Endothelial cell of umbilical vein (primary cell): ENCODE data around the gene ODF2L. TPM values are rescaled to one million over a fixed set of nuclear protein-coding genes. Genes with fewer than 3 reads are reported as not detected.

Experiments used
- BruUV-seq: library from RNA; stranded (reverse); fragments of 400-500 nt; replicated peaks from 2 replicates; lab custom pipeline; 2021; lab: Mats Ljungman, UMichigan
- CTCF ChIA-PET: fragments of 300-600, 350-600 bp; sonication (Branson Sonifier 250); formaldehyde crosslinking; loops from one replicate; lab custom pipeline; 2021; ENCODE audit warnings: antibody characterized with exemption, inconsistent platforms; lab: Charles Lee
- POLR2A ChIA-PET: fragments of 300-600, 350-600 bp; sonication (Branson Sonifier 250); formaldehyde crosslinking; loops from one replicate; lab custom pipeline; 2021; ENCODE audit warnings: antibody characterized with exemption, inconsistent platforms; lab: Charles Lee
- DNase-seq: peaks from one replicate; pipeline ENCODE4 v3.0.0-alpha.2; 2011; ENCODE audit warnings: low read depth, low spot score
- FAIRE-seq: peaks from 2 replicates; lab custom pipeline; 2011; peaks lifted over from hg19 to GRCh38; lab: Jason Lieb, UNC
- H2AFZ ChIP-seq: 2 replicates; pipeline ENCODE4 v1.6.0; 2012; ENCODE audit warnings: low read depth, low read length, control low read depth, inconsistent platforms
- H3K27ac ChIP-seq: 2 replicates; pipeline ENCODE4 v1.5.1; 2011; ENCODE audit warnings: low read depth, mild to moderate bottlenecking, control low read depth, low read length, moderate library complexity; ENCODE audit not compliant: insufficient read depth
- H3K27me3 ChIP-seq, 2 experiments: 2 replicates each; pipeline versions ENCODE4 v1.6.0 to v1.6.1; 2011; ENCODE audit warnings: low read length in 2 of 2, mixed read lengths in 1 of 2; ENCODE audit not compliant: control insufficient read depth in 2 of 2, insufficient read depth in 2 of 2
- H3K36me3 ChIP-seq, 2 experiments: 2 replicates in 1 of 2; 3 replicates in 1 of 2; pipeline ENCODE4 v1.5.1; 2011; ENCODE audit warnings: low read length in 2 of 2, mild to moderate bottlenecking in 1 of 2, moderate library complexity in 1 of 2; ENCODE audit not compliant: control insufficient read depth in 2 of 2, insufficient read depth in 2 of 2; ENCODE audit errors: extremely low read depth in 1 of 2
- H3K4me1 ChIP-seq: 3 replicates; pipeline ENCODE4 v1.5.1; 2011; ENCODE audit warnings: mild to moderate bottlenecking, low read length; ENCODE audit not compliant: control insufficient read depth, insufficient read depth; ENCODE audit errors: extremely low read depth
- H3K4me2 ChIP-seq: 2 replicates; pipeline ENCODE4 v1.6.1; 2011; ENCODE audit warnings: low read length, control low read depth, mixed read lengths; ENCODE audit not compliant: insufficient read depth
- H3K4me3 ChIP-seq, 3 experiments: fragments of 200-600 bp in 1 of 3; sonication (generic), shearing (Covaris generic) in 1 of 3; replicated peaks in 1 of 3; 2 replicates each; pipeline ENCODE4 v1.5.1; 2011 to 2016; ENCODE audit warnings: control low read depth in 3 of 3, low read length in 3 of 3, mild to moderate bottlenecking in 2 of 3, inconsistent platforms in 1 of 3, low read depth in 1 of 3, moderate library complexity in 1 of 3; ENCODE audit not compliant: insufficient read depth in 1 of 3
- H3K79me2 ChIP-seq: 2 replicates; pipeline ENCODE4 v1.6.0; 2012; ENCODE audit warnings: low read length, inconsistent platforms; ENCODE audit not compliant: control insufficient read depth, insufficient read depth
- H3K9ac ChIP-seq: replicated peaks from 2 replicates; pipeline ENCODE3; 2011; ENCODE audit warnings: low read length, control low read depth; ENCODE audit not compliant: insufficient read depth; ENCODE audit errors: extremely low read depth
- H3K9me1 ChIP-seq: replicated peaks from 3 replicates; pipeline ENCODE4 v1.6.0; 2011; ENCODE audit warnings: mild to moderate bottlenecking, low read length; ENCODE audit not compliant: control insufficient read depth, insufficient read depth; ENCODE audit errors: extremely low read depth
- H3K9me3 ChIP-seq: replicated peaks from 2 replicates; pipeline ENCODE4 v1.5.1; 2012; ENCODE audit warnings: low read length, inconsistent platforms; ENCODE audit not compliant: control insufficient read depth, insufficient read depth
- H4K20me1 ChIP-seq: replicated peaks from 2 replicates; pipeline ENCODE3; 2011; ENCODE audit warnings: mild to moderate bottlenecking, low read length; ENCODE audit not compliant: control insufficient read depth, insufficient read depth; ENCODE audit errors: extremely low read depth
- CTCF ChIP-seq, 2 donors: IDR thresholded peaks; 1 replicate in 1 of 2; 2 replicates in 1 of 2; pipeline ENCODE4 v1.5.1; 2011; ENCODE audit warnings: low read length in 2 of 2, mild to moderate bottlenecking in 2 of 2, moderate library complexity in 2 of 2, control low read depth in 1 of 2, inconsistent platforms in 1 of 2, low read depth in 1 of 2; ENCODE audit not compliant: insufficient read depth in 1 of 2; ENCODE audit errors: extremely low read depth in 1 of 2
- EZH2 ChIP-seq: IDR thresholded peaks from 2 replicates; pipeline ENCODE4 v1.6.1; 2012; ENCODE audit warnings: borderline replicate concordance, low read depth, mild to moderate bottlenecking, moderate library complexity, low read length, inconsistent platforms; ENCODE audit not compliant: severe bottlenecking
- FOS ChIP-seq: IDR thresholded peaks from 2 replicates; pipeline ENCODE4 v1.6.1; 2011; ENCODE audit warnings: mild to moderate bottlenecking, low read length, moderate library complexity, borderline replicate concordance; ENCODE audit not compliant: insufficient read depth
- GATA2 ChIP-seq: IDR thresholded peaks from 2 replicates; pipeline ENCODE4 v1.7.0; 2011; ENCODE audit warnings: low read depth, mild to moderate bottlenecking, moderate library complexity, mixed read lengths, low read length; ENCODE audit not compliant: insufficient read length, insufficient read depth
- JUN ChIP-seq: IDR thresholded peaks from 2 replicates; pipeline ENCODE4 v1.6.1; 2011; ENCODE audit warnings: borderline replicate concordance, low read depth; ENCODE audit not compliant: insufficient read length, insufficient read depth
- MAX ChIP-seq: IDR thresholded peaks from 2 replicates; pipeline ENCODE4 v1.6.1; 2011; ENCODE audit not compliant: insufficient read depth, insufficient read length
- MYC ChIP-seq: IDR thresholded peaks from one replicate; pipeline ENCODE4 v1.6.1; 2011; ENCODE audit warnings: mild to moderate bottlenecking, low read depth, low read length
- POLR2A ChIP-seq: IDR thresholded peaks from 2 replicates; pipeline ENCODE4 v1.6.1; 2012; ENCODE audit warnings: low read depth, mild to moderate bottlenecking, control low read depth, low read length
- POLR2AphosphoS5 ChIP-seq: IDR thresholded peaks from 2 replicates; pipeline ENCODE4 v1.6.1; 2012; ENCODE audit warnings: low read depth, mild to moderate bottlenecking, control low read depth, low read length, moderate library complexity; ENCODE audit not compliant: insufficient read depth
- dilution Hi-C: fragments of 300-500 bp; cut with MboI; formaldehyde crosslinking; loops from one replicate; pipeline ENCODE4 v1.15.0; 2019; ENCODE audit warnings: low sequenced_read_pairs; ENCODE audit not compliant: extremely low pct_ligation_motif_present
- intact Hi-C: fragments of 100-400 bp; cut with micrococcal nuclease; formaldehyde crosslinking; loops from one replicate; pipeline ENCODE4 v1.10.0; 2022
- polyA plus RNA-seq, 4 experiments: library from polyadenylated mRNA; depleted of rRNA in 3 of 4; stranded (reverse) in 3 of 4; unstranded in 1 of 4; fragments of >200 nt; gene quantifications; 2 replicates each; pipeline versions ENCODE4 v1.2.1 to v1.2.3, GENCODE V29; 2011 to 2012; ENCODE audit warnings: missing spikeins in 1 of 4
- total RNA-seq: library from RNA; stranded (reverse); gene quantifications from 2 replicates; pipeline ENCODE4 v1.2.3, GENCODE V29; 2021

The ODF2L gene
- total and polyA plus RNA-seq, 2 donors (not counting 3 experiments of a cell fraction or from before 2014, with no cell fraction given): 9.6 to 74.7 TPM

- no peaks in the 10 kb centered on the region for H3K9me1 ChIP-seq
- no peaks in the 10 kb centered on the region for H3K9me3 ChIP-seq
- peaks cover 14% of the 10 kb centered on the region for H3K4me1 ChIP-seq
- TF ChIP-seq JUN (no peak), MAX (no peak), CTCF (IDR thresholded peaks at IDR 0.05; ENCODE audit: extremely low read depth in 1 of 2, insufficient read depth in 1 of 2, low read depth in 1 of 2, low read length in 2 of 2) (no peak), POLR2AphosphoS5 (no peak), GATA2 (no peak), FOS (no peak), EZH2 (no peak), POLR2A (no peak), MYC (no peak)
- POLR2A ChIA-PET: no interaction called here
- H3K27me3 ChIP-seq: no peaks in the 10 kb centered on the region
- no peaks in the 10 kb centered on the region for H3K79me2 ChIP-seq
- no peak overlapping the region for H3K4me3 ChIP-seq
- H3K36me3 ChIP-seq: peaks cover 7 to 10% of the 10 kb centered on the region in 2 experiments
- FAIRE-seq (no peak), DNase-seq (no peak)
- CTCF ChIA-PET: interaction anchor here (1.7 to 3.6 kb wide), 5 partner anchors 9 to 586 kb away, joined by 5 to 85 read pairs (median 9); partner anchors contain the start of gene ODF2L
- dilution Hi-C loops: no loop called here
- no peak overlapping the region for H3K4me2 ChIP-seq
- no peak overlapping the region for H3K27ac ChIP-seq
- peaks cover 2% of the 10 kb centered on the region for H4K20me1 ChIP-seq
- no peak overlapping the region for H3K9ac ChIP-seq
- no peak overlapping the region for H2AFZ ChIP-seq
- BruUV-seq: no TSS peak
- intact Hi-C loops: no loop called here
Observed at GRCh38 chr1:86378813-86379212, 17.3 kb downstream of the ODF2L start.
